ENCODE data around the gene ZCRB1.

The ZCRB1 gene

DNA sequence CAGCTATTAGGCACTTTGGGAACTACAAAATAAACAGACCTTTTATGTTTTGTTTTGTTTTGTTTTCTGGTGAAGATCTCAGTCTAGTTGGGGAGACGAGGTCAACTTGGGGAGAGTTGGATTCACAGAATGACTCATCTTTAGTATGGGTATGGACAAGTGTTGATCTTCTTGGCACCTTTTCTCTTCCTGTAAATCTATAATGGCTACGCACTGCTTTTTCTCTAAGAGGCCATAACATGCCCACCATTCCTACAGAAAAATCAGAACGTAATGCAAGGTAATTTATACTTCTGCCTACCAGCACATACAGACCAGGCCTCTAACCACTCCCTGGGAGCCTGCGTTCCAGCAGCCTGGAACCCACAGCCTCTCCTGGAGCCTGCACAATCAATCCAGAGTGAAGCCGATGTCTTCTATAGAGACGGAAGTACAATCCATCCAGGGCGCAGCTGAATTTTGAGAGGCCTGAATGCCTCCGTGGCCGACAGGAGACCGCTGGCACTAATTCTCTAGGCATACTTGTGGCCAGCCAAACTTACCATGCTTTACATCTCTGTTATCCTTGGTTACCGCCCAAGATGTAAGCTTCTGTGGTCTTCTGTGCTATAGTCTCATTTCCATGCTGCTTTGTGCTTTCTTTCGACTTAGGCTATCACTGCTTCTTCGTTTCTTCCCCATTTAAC lies 790 bp upstream of the ZCRB1 start:
- peak; percentile 29 for DNase-seq

DNA sequence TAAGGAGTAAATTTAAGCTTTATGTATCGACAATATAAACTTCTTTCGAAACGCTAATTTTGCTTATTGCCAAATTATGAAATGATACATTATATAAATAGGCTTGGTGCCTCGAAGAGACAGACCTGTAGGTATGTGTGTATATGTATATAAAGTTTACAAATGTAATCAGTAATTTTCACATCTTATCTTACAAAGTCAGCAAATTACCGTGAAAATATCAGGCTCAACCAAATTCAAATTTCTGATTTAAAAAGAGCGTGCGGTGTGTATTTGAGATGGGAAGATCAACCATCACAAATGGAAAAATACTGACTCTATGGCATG lies 605 bp downstream of the ZCRB1 start:
- DNase-seq, result no peak

DNA sequence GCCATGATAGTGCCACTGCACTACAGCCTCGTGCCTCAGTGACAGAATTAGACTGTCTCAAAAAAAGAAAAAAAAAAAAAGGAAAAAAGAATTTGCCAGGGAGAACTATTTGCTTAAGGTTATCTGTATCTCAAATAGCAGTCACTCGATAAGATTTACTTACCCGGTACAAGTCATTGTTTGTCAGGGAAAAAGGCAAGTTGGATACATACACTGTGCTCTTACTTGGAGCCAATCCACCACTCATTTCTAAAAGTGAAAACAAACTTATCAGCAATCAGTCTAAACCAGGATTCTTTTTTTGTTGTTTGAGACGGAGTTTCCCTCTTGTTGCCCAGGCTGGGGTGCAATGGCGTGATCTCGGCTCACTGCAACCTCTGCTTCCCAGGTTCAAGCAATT lies 2.0 kb downstream of the ZCRB1 start:
- DNase-seq, result no peak

DNA sequence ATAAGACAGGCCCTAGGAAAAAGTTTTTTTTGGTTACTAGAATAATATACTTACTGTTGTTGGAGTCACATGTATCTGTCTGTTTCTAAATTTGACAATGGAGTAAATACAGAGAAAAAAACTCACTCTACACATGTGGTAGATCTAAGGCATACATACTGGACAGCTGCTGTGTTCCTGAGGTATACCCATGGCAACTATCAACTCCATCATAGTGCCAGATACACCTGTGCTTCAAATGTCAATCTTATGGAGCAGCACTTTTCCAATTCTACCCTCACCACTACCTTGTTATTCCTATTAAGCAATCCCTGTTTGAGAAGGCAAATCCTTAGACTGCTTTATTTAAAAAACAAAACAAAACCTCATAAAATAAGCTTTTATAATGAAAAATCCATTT lies 3.3 kb downstream of the ZCRB1 start:
- no peak for DNase-seq

DNA sequence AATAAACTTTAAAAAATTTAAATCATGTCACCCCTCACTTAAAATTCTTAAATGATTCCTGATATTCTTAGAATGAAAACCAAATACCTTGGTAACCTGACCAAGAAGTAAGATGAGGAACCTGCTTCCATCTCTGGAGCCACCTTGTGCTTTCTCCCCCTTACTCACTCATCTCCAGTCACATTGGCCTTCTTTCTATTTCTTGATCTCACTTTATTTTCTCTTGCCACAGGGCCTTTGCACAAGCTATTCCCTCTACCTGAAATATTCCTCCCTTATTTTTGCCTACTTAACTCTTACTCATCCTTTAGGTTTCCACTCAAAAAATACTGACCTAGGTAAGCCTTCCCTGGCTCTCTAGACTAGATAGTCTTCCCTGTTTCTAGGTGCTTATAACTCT lies 5.1 kb downstream of the ZCRB1 start:
- no peak for DNase-seq

DNA sequence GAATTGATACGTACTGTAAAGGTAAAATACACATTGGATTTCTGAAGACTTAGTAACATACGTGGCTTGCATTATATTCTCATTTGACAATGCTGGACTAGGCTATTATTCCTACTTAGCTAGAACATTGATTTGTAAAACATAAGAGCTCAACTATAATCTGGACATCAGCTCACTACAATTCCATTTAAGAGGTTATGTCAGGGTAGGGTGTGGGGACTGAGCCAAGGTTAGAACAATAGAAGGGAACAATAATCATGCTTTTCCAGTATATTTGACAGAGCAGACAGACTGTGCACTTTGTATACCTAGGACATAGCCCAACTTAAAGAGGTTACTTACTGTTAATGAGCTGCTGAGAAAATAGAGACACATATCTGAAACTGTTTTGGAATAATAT lies 10.8 kb downstream of the ZCRB1 start:
- no peak for DNase-seq

DNA sequence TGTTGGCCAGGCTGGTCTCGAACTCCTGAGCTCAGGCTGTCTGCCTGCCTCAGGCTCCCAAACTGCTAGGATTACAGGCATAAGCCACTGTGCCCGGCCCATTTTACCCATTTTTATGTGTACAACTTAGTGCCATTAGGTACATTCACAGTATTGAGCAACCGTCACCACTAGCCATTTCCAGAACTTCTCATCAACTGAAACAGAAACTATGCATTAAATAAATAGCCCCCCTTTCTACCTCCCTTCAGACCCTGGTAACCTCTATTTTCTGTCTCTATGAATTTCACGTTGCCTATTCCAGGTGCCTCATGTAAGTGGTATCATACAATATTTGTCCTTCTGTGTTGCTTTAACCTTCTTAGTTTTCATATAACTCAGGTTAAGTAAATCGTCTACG lies 15.9 kb downstream of the ZCRB1 start:
- DNase-seq, result no peak

DNA sequence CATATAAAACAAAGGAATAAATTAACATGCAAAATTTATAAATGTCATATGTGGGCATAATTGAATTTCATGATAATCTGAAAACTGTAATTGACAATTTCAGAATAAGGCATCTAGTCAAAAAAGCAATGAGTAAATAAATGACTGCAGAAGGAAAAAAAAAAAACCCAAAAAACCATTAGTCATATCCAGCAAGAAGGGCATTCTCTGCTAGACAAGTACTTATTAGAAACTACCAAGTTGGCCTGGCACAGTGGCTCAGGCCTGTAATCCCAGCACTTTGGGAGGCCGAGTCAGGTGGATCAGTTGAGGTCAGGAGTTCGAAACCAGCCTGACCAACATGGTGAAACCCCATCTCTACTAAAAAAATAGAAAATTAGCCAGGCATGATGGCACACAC lies 17.5 kb downstream of the ZCRB1 start:
- no peak for DNase-seq

DNA sequence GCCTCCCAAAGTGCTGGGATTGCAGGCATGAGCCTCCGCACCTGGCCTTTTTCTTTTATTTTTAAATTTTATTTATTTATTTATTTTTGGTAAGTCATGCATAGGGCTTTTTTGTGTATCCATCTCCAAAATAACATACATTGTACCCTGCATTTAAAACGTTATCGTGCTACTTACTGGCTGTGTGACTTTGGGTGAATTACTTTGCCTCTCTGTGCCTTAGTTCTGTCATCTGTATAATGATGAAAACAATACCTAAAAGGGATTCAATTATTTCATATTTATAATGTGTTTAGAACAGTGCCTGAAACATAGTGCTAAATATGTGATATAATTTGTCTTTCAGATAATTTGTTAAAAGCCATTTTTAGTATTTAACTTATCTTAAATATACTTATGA lies 19.6 kb downstream of the ZCRB1 start:
- DNase-seq, result no peak

DNA sequence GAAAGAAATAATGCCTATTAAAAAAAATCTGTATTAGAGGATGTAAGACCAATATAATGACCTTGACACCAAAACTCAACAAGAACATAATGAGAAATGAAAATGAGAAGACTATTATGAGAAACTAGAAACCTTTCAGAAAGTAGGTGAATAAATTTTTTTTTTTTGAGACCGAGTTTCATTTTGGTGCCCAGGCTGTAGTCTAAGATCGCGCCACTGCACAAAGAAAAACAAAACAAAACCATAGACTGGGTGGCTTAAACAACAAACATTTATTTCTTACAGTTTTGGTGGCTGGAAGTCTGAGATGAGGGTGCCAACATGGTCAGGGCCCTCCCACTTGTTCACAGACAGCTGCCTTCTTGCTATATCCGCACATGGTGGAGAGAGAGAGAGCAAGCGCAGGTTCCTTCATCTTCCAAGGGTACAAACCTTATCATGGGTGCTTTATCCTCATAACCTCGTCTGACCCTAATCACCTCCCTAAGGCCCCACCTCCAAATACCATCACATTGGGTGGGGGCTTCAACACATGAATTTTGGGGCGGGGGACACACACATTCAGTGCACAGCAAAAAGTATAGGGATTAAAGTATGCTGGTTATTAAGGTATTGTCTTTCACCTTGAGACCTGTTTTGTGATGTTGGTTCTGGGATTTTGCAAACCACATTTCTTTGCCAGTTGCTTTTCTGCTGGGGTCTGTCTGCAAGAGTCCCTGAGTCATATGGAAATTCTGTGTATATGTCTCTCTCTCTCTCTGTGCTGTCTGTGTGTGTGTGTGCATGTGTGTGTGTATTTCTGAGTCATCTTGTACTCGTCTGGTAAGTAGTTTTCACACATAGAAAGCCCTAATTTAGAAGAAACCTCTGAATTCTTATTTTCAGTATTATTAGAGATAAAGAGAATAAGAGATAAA lies 26.2 kb downstream of the ZCRB1 start:
- peak; percentile 20 for DNase-seq

DNA sequence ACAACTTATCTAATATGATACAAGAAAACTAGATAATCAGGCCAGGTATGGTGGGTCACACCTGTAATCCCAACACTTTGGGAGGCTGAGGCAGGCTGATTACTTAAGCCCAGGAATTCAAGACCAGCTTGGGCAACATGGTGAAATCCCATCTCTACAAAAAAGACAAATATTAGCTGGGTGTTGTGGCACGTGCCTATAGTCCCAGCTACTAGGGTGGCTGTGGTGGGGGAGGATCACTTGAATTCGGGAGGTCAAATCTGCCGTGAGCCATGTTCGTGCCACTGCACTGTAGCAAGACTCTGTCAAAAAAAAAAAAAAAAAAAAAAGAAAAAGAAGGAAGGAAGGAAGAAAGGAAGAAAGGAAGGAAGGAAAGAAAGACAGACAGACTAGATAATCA lies 27.0 kb downstream of the ZCRB1 start:
- no peak for DNase-seq

DNA sequence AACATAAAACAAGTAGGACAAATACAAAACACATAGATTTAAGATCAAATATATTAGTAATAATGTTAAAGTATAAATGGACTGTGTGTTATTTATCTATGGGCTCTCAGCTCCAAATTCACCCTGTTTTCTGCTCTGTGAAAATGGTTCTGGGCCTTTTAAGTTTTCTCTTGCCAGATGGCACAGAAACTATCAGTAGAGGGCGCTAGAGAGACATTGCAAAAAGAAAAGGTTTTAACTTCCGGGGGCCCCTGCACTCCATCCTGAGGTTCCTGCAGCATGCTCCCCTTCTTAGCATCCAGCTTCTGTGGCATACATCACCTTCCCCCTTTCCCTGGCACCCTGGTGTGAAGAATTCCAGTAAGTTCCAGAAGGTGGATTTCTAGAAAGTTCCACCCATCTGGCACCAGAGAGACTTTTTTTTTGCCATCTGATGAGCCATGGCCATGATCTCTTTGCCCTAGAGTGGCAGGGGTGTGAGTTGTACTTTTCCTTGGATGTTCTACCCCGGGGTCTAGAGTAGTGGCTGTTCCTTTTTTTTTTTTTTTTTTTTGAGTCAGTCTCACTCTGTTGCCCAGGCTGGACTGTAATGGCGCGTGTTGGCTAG lies 29.3 kb downstream of the ZCRB1 start:
- DNase-seq, result peak; percentile 18

DNA sequence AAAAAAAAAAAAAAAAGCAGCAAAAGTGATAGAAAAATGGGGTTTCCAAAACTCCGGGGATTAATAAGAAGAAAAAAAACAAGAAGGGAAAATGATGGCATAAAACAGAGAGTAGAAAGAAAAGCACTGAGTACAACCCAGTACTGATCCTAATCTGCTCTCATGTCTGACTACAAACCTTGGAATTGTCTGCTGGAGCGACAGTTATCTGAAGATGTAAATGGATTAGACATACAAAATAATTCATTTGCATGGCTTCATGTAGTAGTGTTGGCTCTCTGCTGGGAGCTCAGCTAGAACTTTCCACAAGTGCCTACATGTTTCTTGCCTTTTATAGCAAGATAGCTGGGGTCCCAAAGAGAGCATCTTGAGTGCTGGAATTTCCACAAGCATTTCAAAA lies 34.2 kb downstream of the ZCRB1 start:
- DNase-seq, result no peak

DNA sequence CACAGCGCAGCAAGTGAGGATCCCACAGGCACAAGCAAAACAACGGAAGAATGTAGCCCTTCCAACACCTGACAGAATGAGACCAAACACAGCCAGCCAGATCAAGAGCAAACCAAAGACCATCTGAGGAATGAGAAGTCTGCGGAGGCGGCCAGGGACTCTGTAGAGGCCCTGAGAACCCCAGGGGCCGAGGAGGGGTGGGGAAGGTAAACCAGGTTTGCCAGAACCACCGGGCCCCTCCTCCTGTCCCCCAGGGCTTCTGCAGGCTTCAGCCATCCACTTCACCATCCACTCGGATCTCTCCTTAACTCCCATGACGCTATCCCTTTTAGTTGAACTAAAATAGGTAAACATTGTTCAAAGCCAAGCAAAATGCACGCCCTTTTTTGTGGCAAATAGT lies 37.4 kb downstream of the ZCRB1 start:
- DNase-seq, result no peak

DNA sequence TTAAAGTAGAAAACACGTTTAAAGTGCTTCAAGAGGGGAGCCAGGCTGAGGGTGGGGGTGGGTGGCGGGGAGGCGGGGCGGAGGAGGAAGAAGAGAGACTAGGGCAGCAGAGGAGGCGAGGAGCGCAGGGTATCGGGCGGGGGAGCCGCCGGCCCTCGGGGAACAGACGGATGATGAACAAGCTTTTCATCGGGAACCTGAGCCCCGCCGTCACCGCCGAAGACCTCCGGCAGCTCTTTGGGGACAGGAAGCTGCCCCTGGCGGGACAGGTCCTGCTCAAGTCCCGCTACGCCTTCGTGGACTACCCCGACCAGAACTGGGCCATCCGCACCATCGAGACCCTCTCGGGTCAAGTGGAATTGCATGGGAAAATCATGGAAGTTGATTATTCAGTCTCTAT lies 39.2 kb downstream of the ZCRB1 start:
- DNase-seq, result no peak

DNA sequence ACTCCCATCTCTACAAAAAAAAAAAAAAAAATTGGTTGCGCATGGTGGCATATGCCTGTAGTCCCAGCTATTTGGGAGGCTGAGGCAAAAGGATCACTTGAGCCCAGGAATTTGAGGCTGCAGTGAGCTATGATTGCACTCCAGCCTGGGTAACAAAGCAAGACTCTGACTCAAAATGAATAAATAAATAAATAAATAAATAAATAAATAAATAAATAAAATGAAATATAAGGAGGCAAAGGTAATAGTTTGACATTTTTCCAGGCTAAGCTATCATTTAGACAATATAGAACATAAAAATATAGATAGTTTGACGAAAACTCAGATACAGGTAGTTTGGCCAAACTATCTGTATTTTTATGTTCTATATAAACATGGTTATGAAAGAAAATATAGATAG lies 40.5 kb downstream of the ZCRB1 start:
- DNase-seq, result no peak

DNA sequence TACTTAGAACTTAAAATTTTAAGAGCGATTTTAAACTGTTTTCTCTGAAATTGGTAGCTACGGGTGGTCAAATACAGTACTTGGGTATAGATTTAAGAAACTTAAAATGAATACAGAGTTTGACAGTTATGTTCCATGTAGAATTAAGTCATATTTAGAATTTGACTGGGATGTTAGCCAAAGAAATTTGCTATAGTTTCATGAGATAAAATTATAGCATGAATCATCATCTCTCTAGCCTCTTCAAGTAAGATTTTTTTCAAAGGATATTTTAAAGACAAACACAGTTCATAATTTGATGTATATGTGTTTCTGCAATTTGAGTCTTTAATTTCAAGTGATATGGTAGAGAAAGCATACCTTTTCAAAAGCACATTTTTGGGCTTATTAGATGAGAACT lies 41.0 kb downstream of the ZCRB1 start:
- no peak for DNase-seq

DNA sequence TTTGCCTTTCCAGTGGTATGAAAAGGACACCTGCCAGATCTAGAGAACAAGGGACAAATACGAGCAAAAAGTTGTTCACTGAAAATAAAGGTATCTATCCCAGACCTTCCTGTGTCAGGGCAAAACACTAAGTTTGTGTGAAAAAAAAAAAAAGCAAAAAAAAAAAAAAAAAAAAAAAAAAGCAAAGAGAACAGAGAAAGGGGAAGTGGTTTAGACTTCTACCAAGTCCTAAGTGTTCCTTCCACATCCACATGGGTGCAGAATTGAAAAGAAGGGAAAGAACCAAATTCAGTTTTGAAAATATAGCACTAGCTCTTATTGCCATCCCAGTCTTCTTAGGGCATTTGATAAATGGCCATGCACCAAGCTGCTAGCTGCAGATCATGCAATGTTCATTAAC lies 41.7 kb downstream of the ZCRB1 start:
- no peak for DNase-seq

DNA sequence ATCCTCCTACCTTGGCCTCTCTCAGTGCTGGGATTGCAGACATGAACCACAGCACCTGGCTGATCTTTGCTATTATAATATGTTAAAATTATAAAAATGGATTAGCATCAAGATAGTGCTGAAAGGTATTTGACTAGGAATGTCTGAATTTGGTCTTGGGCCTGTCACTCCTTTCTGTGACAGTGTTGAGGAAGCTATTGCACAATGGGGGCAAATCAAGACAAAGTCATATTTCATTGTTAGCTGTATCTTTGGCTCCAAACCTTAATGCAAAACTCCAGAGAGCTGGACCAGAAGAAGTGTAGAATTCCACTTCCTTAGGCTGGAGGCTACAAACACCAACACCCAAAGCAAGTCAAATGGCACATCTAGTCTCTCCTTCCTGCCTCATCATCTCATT lies 42.2 kb downstream of the ZCRB1 start:
- DNase-seq, result no peak

DNA sequence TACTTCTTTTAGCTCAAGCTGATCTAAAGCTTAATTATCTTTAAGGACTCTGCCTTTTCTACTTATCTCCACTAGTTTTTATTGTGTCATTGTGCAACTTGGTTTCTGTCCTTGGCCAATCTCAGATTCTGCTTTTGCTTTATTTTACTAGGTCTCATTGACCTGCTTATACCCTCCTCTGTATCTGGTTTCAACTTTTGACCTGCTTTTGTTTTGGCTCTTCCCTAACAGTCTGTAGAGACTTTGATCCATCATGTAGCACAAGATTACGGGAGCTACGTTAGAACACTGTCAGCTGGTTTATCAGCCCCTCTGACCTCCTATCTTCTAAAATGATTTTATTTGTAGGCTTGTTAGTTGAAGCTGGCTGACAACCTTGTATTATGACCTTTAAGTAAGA lies 43.6 kb downstream of the ZCRB1 start:
- no peak for DNase-seq

DNA sequence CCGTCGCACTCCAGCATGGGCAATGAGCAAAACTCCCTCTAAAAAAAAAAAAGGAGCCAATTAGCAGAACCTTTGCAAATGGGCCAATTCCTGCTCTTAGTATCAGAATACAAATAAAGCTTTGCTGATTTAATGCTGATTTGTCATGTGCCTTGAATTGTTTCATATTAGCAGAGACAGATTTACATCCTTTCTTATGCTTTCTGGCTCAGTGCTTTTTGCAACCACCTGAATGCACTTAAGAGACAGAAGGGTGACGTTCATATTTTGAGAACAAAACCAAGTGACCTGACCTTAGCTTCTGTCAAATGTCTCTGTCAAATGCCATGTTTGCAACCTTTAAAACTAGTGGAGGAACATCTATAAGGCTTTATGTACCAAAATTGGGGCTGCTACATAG lies 44.0 kb downstream of the ZCRB1 start:
- no peak for DNase-seq

DNA sequence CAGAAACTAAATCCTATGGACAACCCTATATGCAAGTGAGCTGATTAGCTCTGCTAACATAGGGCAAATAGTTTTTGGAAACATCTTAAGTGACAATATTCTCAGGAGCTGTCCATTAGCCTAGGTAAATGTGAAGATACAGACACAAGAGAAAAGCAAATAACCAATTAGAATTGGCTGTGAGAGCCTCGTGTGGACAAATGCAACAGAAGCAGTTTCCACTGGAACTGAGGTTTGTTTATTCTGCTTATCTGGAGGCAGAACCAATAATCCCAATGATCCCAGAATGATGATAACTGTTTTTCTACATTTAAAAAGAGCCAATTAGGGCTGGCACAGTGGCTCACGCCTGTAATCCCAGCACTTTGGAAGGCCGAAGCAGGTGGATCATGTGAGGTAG lies 44.6 kb downstream of the ZCRB1 start:
- DNase-seq, result no peak

DNA sequence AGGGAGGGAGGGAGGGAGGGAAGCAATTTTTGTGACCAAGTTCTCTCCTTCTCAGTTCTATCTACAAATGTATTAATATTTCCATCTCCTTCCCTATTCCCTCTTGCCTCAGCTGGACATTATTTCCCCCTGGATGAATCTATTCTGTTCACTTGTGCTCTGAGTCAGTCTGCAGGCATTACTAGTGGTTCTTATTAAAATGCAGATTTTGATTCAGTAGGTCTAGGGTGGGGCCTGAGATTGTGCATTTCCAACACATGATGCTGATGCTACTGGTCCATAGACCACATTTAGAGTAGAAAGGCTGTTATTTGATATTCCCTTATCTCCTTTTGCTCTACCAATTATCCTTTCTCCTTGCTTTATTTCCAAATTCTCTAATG lies 47.8 kb downstream of the ZCRB1 start:
- no peak for DNase-seq

DNA sequence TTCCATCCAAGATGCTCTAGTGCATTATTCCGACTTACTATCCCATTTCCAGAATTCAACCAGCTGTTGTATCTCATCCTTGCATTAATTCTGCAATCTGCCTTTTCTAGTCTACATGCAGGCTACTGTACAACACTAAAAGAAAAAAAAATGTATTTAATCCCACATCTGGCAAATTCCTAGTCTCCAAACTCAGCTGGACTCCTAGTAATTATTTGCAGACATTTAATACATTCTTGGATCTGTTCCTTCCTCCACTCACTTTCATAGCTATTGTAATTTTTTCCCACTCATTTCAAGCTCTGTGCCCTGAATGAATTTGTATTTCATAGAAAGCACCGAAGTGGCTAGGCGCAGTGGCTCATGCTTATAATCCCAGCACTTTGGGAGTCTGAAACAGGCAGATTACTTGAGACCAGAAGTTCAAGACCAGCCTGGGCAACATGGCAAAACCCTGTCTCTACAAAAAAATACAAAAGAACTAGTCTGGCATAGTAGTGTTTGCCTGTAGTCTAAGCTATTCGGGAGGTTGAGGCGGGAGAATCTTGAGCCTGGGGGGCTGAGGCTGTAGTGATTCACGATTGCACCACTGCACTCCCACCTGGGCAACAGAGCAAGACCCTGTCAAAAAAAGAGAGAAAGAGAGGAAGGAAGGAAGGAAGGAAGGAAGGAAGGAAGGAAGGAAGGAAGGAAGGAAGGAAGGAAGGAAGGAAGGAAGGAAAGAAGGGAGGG lies 48.3 kb downstream of the ZCRB1 start:
- DNase-seq, result no peak

All from CD4-positive, alpha-beta T cell treated with Interleukin-12 subunit alpha and Interleukin-12 subunit beta, for 1 hour (primary cell).